ENCODE measurements around the gene GPR4. TPM values are rescaled to one million over a fixed set of nuclear protein-coding genes. Genes with fewer than 3 reads are reported as not detected.

GPR4 gene
- total RNA-seq, 1 experiment from 2014 or later, result 0.48 TPM

- H3K9me3 Mint-ChIP-seq, result no peaks in the 10 kb centered on the region
- peaks cover 34% of the 10 kb centered on the region for H3K4me1 Mint-ChIP-seq
- ChIA-PET POLR2A (interaction anchor here (0.5 to 1.5 kb wide), 5 partner anchors 23 to 130 kb away, joined by 3 to 8 read pairs (median 3); partner anchors contain the start of gene SIX5), CTCF (interaction anchor here (0.6 to 5.4 kb wide), 12 partner anchors 23 to 212 kb away, joined by 3 to 51 read pairs (median 8); partner anchors contain the start of gene QPCTL)
- DNase-seq (ENCODE audit: low spot score) (peak; percentile 90), ATAC-seq (peak; percentile 44)
- peak within 1 kb of the TSS; percentile 90 for H3K27ac Mint-ChIP-seq
- peak within 1 kb of the TSS; percentile 76 for H3K4me3 Mint-ChIP-seq
- peaks cover 5% of the 10 kb centered on the region for H3K27me3 Mint-ChIP-seq (ENCODE audit: low read depth)
- no peaks in the 10 kb centered on the region; the same call in 1 of the 2 replicates for H3K36me3 Mint-ChIP-seq
- no peak for TF ChIP-seq STAT6 (CRISPR knock-in tag; conservative IDR thresholded peaks at IDR 0.05; ENCODE audit: low read depth)
- 0 out of 2 replicates have a peak, but pooled peaks have one; percentile 26 for TF ChIP-seq CREM (CRISPR knock-in tag; IDR thresholded peaks at IDR 0.05)
- TF ChIP-seq MXD4 (CRISPR knock-in tag; IDR thresholded peaks at IDR 0.05; ENCODE audit: borderline replicate concordance), result no peak
- no peak for TF ChIP-seq NFYB (CRISPR knock-in tag; conservative IDR thresholded peaks at IDR 0.05; ENCODE audit: low read depth)
- no peak for TF ChIP-seq EMX1 (CRISPR knock-in tag; IDR thresholded peaks at IDR 0.05)
- no peak for TF ChIP-seq ZNF138 (CRISPR knock-in tag; conservative IDR thresholded peaks at IDR 0.05)
- TF ChIP-seq ETV6 (CRISPR knock-in tag; IDR thresholded peaks at IDR 0.05), result peak; percentile 41; the same call in 1 of the 2 replicates
- TF ChIP-seq SP1 (CRISPR knock-in tag; conservative IDR thresholded peaks at IDR 0.05), result no peak; the same call in 1 of the 2 replicates
- TF ChIP-seq PRRX2 (CRISPR knock-in tag; IDR thresholded peaks at IDR 0.05), result 0 out of 2 replicates have a peak, but pooled peaks have one; percentile 42
- TF ChIP-seq USF1 (CRISPR knock-in tag; IDR thresholded peaks at IDR 0.05), result no peak
- no peak for TF ChIP-seq ZNF121 (CRISPR knock-in tag; IDR thresholded peaks at IDR 0.05)
- no peak for TF ChIP-seq ZNF512 (CRISPR knock-in tag; IDR thresholded peaks at IDR 0.05; ENCODE audit: borderline replicate concordance)
- peak; percentile 78 for TF ChIP-seq E2F5 (CRISPR knock-in tag; IDR thresholded peaks at IDR 0.05)
- TF ChIP-seq MAX (CRISPR knock-in tag; IDR thresholded peaks at IDR 0.05), result no peak
- TF ChIP-seq ESRRA (CRISPR knock-in tag; IDR thresholded peaks at IDR 0.05; ENCODE audit: borderline replicate concordance), result no peak
- TF ChIP-seq HMGXB4 (CRISPR knock-in tag; IDR thresholded peaks at IDR 0.05), result peak; percentile 81
- peak; percentile 75; the same call in 1 of the 2 replicates for TF ChIP-seq GTF2I (CRISPR knock-in tag; conservative IDR thresholded peaks at IDR 0.05)
- TF ChIP-seq ARID4B (CRISPR knock-in tag; IDR thresholded peaks at IDR 0.05; ENCODE audit: borderline replicate concordance), result no peak
- TF ChIP-seq FOXK1 (CRISPR knock-in tag; IDR thresholded peaks at IDR 0.05), result no peak
- peak; percentile 87; the same call in 1 of the 2 replicates for TF ChIP-seq SMAD3 (CRISPR knock-in tag; IDR thresholded peaks at IDR 0.05; ENCODE audit: borderline replicate concordance)
- no peak for TF ChIP-seq RELA (CRISPR knock-in tag; IDR thresholded peaks at IDR 0.05; ENCODE audit: borderline replicate concordance)
- no peak for TF ChIP-seq ZBTB21 (CRISPR knock-in tag; IDR thresholded peaks at IDR 0.05; ENCODE audit: borderline replicate concordance)
- TF ChIP-seq HMGA2 (CRISPR knock-in tag; IDR thresholded peaks at IDR 0.05), result no peak
- TF ChIP-seq ZMAT4 (CRISPR knock-in tag; IDR thresholded peaks at IDR 0.05), result no peak
These were observed 37.1 kb upstream of the GPR4 start, which contains the start of gene EML2 for GRCh38 chr19:45638930-45639729. TSS of gene EML2 (minus strand) at chr19:45639397. CDS start at chr19:45639376, 21 bp downstream.
